Measurements from ENCODE around the gene IFT43. TPM values are rescaled to one million over a fixed set of nuclear protein-coding genes. Genes with fewer than 3 reads are reported as not detected.

The IFT43 gene
- total RNA-seq, 1 experiment from 2014 or later: 98.8 TPM

DNA sequence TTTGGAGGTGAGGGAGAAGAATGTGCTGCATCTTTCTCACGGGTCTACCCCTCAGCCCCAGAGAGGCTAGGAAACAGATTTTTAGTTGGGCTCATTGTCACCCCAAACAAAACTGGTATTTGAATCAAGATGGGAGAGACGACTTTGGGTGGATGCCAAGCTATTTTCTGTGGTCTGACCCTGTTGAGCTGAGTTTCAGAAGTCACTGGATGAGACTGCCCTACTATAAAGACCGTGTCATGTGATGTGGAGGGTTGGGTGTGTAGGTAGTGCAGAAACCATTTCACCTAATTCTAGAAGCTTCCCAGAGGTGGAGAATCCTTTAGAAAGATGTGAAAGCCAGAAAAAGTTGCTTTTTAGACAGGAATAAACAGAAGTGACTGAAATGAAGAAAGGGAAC is 60.2 kb downstream of the IFT43 start:
- BruUV-seq (replicated peaks): no TSS peak
- CTCF ChIA-PET: interaction anchor here (0.7 kb wide), 1 partner anchor 124 kb away, joined by 3 read pairs; no protein-coding TSS in a partner anchor
- Histone ChIP-seq H3K4me2 (no peak overlapping the region), H3K79me2 (ENCODE audit: low read depth) (no peaks in the 10 kb centered on the region), H2AFZ (no peak overlapping the region), H3K36me3 (ENCODE audit: low read depth) (no peaks in the 10 kb centered on the region), H3K4me3 (no peak overlapping the region), H3K27ac (no peak overlapping the region), H3F3A (ENCODE audit: insufficient read depth, low read depth) (no peaks in the 10 kb centered on the region), H3K9me3 (ENCODE audit: insufficient read depth, low read depth) (no peaks in the 10 kb centered on the region), H3K9me2 (ENCODE audit: insufficient read depth) (no peaks in the 10 kb centered on the region), H3K27me3 (ENCODE audit: insufficient read depth, low read depth) (no peaks in the 10 kb centered on the region), H3K4me1 (replicated peaks; ENCODE audit: insufficient read depth) (no peaks in the 10 kb centered on the region), H4K20me1 (ENCODE audit: insufficient read depth) (peaks cover 41% of the 10 kb centered on the region)
- no peak for TF ChIP-seq EZH2 (IDR thresholded peaks at IDR 0.05; ENCODE audit: low read depth)
- TF ChIP-seq, protein P1, sequence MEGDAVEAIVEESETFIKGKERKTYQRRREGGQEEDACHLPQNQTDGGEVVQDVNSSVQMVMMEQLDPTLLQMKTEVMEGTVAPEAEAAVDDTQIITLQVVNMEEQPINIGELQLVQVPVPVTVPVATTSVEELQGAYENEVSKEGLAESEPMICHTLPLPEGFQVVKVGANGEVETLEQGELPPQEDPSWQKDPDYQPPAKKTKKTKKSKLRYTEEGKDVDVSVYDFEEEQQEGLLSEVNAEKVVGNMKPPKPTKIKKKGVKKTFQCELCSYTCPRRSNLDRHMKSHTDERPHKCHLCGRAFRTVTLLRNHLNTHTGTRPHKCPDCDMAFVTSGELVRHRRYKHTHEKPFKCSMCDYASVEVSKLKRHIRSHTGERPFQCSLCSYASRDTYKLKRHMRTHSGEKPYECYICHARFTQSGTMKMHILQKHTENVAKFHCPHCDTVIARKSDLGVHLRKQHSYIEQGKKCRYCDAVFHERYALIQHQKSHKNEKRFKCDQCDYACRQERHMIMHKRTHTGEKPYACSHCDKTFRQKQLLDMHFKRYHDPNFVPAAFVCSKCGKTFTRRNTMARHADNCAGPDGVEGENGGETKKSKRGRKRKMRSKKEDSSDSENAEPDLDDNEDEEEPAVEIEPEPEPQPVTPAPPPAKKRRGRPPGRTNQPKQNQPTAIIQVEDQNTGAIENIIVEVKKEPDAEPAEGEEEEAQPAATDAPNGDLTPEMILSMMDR (conservative IDR thresholded peaks at IDR 0.05): no peak
- intact Hi-C loops (cut with micrococcal nuclease; ENCODE audit: unreplicated experiment): no loop called here
- DNase-seq: no peak
- POLR2A ChIA-PET (ENCODE audit: unreplicated experiment): no interaction called here

DNA sequence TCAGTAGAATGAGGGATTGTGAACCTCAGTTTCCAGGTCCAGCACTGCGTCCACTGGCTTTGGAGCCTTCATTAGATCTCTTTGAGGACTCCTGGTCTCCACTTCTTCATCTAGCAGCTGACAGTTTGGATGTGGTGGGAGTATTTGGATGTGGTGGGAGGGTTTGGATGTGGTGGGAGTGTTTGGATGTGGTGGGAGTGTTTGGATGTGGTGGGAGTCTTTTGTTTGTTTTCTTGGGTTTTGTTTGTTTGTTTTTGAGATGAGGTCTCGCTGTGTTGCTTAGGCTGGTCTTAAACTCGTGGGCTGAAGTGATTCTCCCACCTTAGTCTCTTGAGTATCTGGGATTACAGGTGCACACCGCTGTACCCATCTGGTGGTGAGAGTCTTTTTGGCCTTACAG is 64.7 kb downstream of the IFT43 start:
- Histone ChIP-seq H3K4me1 (replicated peaks; ENCODE audit: insufficient read depth) (no peaks in the 10 kb centered on the region), H3K4me3 (no peak overlapping the region), H3K9me2 (ENCODE audit: insufficient read depth) (no peaks in the 10 kb centered on the region), H2AFZ (no peak overlapping the region), H3K27me3 (ENCODE audit: insufficient read depth, low read depth) (no peaks in the 10 kb centered on the region), H3K27ac (no peak overlapping the region), H3K36me3 (ENCODE audit: low read depth) (no peaks in the 10 kb centered on the region), H3K79me2 (ENCODE audit: low read depth) (no peaks in the 10 kb centered on the region), H3K4me2 (no peak overlapping the region), H3K9me3 (ENCODE audit: insufficient read depth, low read depth) (no peaks in the 10 kb centered on the region), H4K20me1 (ENCODE audit: insufficient read depth) (peaks cover 64% of the 10 kb centered on the region), H3F3A (ENCODE audit: insufficient read depth, low read depth) (no peaks in the 10 kb centered on the region)
- no TSS peak for BruUV-seq (replicated peaks)
- ChIA-PET POLR2A (ENCODE audit: unreplicated experiment) (interaction anchor here (0.6 kb wide), 1 partner anchor 101 kb away, joined by 3 read pairs; no protein-coding TSS in a partner anchor), CTCF (interaction anchor here (0.5 to 1.6 kb wide), 10 partner anchors 65 to 918 kb away, joined by 3 to 6 read pairs (median 4); no protein-coding TSS in a partner anchor)
- no peak for DNase-seq
- intact Hi-C loops (cut with micrococcal nuclease; ENCODE audit: unreplicated experiment): loop anchor here (1.0 to 10.0 kb wide), 2 partner anchors 337 to 825 kb away; no protein-coding TSS in a partner anchor
- TF ChIP-seq EZH2 (IDR thresholded peaks at IDR 0.05; ENCODE audit: low read depth): no peak
- TF ChIP-seq, protein P1 (conservative IDR thresholded peaks at IDR 0.05): no peak

DNA sequence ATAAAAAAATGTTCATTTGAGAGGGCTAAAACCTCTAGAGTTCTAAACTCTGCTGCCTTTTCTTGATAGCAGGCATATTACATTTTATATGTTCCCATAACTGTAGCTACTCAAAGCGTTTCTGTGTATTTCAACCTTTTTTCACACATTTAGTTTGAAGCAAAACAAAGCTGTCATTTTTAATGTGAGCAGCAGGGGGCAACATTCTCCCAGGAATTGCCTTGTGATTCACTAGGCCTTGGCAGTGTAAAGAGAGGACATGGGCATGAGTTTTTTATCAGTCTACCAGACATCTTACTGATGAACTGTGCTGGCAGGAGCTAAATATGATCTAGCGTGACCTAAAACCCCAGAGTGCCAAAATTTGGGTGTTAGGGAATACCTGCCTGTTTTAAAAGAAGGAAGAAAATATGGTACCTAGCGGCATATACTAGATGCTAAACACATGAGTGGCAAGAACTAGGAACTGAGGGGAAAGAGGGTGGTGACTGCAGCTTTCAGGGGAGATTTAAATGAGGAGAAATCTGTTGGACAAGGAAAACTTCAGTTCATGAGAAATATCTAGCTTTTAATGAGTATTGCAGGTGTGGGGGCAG is 65.3 kb downstream of the IFT43 start:
- Histone ChIP-seq H3K4me1 (replicated peaks; ENCODE audit: insufficient read depth) (no peaks in the 10 kb centered on the region), H3K27ac (no peak overlapping the region), H3K79me2 (ENCODE audit: low read depth) (no peaks in the 10 kb centered on the region), H3K4me2 (no peak overlapping the region), H3F3A (ENCODE audit: insufficient read depth, low read depth) (no peaks in the 10 kb centered on the region), H2AFZ (no peak overlapping the region), H3K9me3 (ENCODE audit: insufficient read depth, low read depth) (no peaks in the 10 kb centered on the region), H3K9me2 (ENCODE audit: insufficient read depth) (no peaks in the 10 kb centered on the region), H3K27me3 (ENCODE audit: insufficient read depth, low read depth) (no peaks in the 10 kb centered on the region), H3K36me3 (ENCODE audit: low read depth) (no peaks in the 10 kb centered on the region), H3K4me3 (no peak overlapping the region), H4K20me1 (ENCODE audit: insufficient read depth) (peaks cover 59% of the 10 kb centered on the region)
- ChIA-PET POLR2A (ENCODE audit: unreplicated experiment) (interaction anchor here (0.6 kb wide), 1 partner anchor 100 kb away, joined by 3 read pairs; no protein-coding TSS in a partner anchor), CTCF (interaction anchor here (0.5 to 1.6 kb wide), 12 partner anchors 64 to 1235 kb away, joined by 3 to 6 read pairs (median 3); no protein-coding TSS in a partner anchor)
- intact Hi-C loops (cut with micrococcal nuclease; ENCODE audit: unreplicated experiment): loop anchor here (1.0 to 10.0 kb wide), 4 partner anchors 301 to 824 kb away; no protein-coding TSS in a partner anchor
- peak; percentile 59 to 64 for DNase-seq
- TF ChIP-seq, protein P1 (conservative IDR thresholded peaks at IDR 0.05): peak; percentile 99
- no peak for TF ChIP-seq EZH2 (IDR thresholded peaks at IDR 0.05; ENCODE audit: low read depth)
- no TSS peak for BruUV-seq (replicated peaks)

All from PC-9 (cell line).